ENCODE measurements around the gene ABCB9. TPM values are rescaled to one million over a fixed set of nuclear protein-coding genes. Genes with fewer than 3 reads are reported as not detected.
"Not testable (repeated sequence)": the region's sequence is repeated elsewhere in the genome, so short reads cannot be mapped to it uniquely, and the experiment has no call there.

ABCB9 gene
- total RNA-seq, 1 donor from 2014 or later = 6.5 TPM

DNA sequence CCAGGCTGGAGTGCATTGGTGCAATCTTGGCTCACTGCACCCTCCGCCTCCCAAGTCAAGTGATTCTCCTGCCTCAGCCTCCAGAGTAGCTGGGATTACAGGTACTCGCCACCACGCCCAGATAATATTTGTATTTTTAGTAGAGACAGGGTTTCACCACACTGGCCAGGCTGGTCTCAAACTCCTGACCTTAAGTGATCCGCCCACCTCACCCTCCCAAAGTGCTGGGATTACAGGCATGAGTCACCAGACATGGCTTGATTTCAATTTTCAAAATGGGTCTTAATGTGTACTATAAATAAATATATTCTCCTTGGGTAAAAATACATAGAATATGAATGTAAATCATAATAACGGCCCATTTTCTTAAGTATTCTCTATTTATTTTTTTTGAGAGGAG is 24.9 kb downstream of the ABCB9 start:
- peak; percentile 33 for DNase-seq (ENCODE audit: low spot score)

DNA sequence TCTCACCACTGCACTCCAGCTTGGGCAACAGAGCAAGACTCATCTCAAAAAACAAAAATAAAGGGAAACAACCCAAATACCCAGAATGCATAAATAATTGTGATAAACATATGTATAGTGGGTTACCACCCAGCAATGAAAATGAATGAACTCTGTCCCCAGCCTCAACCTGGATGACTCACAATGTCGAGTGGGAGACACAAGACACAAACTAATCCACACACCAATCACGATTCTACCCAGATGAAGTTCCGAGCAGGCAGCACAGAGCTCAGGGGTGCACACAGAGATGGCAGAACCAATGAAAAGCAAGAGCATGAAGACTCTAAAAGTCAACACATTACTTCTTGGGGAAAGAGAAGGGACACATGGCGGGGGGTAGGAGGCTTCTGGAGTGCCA is 27.1 kb downstream of the ABCB9 start:
- no peak for DNase-seq (ENCODE audit: low spot score)

DNA sequence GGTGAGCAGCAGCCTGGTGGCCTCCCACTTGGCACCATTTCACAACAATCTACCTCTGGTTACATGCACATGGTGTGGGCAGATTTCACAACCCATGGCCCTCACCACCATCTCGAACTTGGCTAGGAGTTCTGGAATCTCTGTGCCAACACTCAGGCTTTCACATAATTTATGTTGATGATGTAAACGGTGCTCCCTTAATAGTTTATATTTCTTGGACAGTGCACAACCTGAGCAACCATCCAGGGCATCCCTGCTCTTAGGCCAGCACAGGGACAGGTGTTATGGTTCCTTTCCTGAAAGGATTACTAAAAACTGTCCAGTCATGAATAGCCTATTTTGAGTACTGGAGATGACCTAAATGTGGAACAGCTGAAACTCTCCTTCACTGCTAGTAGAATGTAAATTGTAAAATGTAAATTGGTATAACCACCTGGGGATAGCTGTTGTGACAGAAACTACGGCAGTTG is 28.6 kb downstream of the ABCB9 start:
- DNase-seq (ENCODE audit: low spot score) = no peak

DNA sequence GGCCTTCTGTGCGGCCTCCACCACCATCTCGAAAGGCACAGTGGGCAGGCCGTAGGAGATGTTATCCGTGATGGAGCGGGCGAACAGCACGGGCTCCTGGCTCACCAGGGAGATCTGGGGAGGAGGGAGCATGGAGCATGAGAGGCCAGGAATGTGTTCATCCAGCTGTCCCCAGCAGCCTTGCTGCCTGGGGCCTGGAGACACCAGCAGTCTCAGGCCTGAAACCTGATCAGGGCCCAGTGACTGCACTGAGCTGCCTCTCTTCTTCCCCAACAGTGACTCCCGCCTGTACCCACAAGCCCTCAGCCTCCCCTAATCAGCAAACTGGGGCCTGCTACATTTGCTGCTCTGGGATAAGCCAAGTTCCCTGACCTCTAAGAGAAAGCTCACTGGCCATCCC is 30.9 kb downstream of the ABCB9 start:
- DNase-seq (ENCODE audit: low spot score) = no peak

DNA sequence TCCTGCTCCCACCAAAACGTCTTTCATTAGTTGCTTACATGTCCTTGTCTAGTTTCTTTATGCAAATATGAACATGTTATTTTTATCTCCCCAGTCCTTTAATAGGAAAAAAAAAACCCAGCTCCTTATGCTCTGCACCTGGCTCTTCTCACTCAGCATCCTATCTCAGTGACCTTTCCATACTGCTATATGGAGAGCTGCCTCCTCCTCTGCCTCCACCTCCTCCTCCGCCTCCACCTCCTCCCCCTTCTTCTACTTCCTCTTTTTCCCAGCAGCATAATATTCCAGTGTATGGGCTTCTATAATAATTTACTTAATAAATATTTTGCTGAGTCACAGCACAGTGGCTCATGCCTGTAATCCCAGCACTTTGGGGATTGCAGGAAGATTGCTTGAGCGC is 31.5 kb downstream of the ABCB9 start:
- DNase-seq (ENCODE audit: low spot score) = no peak

DNA sequence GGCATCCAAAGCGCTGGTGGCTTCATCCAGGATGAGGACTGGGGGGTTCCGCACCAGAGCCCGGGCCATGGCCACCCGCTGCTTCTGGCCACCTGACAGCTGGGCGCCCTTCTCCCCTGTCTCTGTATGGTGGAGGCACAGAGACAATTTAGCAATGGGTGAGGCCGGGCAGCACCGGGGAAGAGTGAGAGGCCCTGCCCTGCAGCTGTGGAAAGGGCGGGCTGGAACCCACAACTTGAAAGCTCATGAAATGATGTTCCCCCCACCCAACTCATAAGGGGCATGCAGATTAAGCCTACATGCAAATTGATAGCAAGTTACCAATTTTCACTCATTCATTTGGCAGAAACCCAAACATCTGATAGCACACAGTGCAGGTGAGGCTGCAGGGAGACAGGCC is 34.1 kb downstream of the ABCB9 start:
- no peak for DNase-seq (ENCODE audit: low spot score)

DNA sequence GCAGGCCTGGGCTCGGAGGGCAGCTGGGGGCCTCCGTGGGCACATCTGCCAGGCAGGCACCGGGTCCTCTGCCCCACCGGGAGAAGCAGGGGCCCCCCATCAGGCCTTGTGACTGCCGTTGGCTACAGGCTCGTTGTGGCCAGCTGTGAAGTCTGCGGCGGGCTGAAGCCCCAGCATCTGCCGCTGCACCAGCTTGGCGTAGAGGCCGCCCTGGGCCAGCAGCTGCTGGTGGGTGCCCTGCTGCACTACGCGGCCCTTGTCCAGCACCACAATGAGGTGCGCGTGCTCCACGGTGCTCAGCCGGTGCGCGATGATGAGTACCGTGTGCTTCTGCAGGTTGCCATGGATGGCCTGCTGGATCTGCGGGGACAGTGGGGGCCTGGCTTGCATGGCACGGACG is 36.5 kb downstream of the ABCB9 start:
- DNase-seq (ENCODE audit: low spot score) = no peak

DNA sequence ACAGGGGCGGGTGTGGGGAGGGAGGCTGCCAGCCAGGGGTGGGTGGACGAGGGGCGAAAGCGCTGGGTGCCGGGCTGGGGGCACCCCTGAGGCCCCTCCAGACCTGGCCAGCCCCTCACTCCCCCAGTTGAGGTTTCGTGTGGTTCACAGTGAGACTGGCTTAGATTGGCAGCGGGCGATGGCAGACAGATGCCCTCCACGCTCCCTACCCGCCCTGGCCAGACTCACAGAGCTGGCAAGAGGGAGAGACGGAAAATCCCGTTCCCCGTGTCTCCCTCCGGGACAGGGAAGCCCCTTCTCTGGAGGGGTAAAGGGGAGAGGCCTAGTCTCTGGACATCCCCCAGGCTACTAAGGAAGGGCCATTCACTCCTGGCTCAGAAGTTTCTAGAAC is 37.1 kb downstream of the ABCB9 start:
- DNase-seq (ENCODE audit: low spot score) = no peak

DNA sequence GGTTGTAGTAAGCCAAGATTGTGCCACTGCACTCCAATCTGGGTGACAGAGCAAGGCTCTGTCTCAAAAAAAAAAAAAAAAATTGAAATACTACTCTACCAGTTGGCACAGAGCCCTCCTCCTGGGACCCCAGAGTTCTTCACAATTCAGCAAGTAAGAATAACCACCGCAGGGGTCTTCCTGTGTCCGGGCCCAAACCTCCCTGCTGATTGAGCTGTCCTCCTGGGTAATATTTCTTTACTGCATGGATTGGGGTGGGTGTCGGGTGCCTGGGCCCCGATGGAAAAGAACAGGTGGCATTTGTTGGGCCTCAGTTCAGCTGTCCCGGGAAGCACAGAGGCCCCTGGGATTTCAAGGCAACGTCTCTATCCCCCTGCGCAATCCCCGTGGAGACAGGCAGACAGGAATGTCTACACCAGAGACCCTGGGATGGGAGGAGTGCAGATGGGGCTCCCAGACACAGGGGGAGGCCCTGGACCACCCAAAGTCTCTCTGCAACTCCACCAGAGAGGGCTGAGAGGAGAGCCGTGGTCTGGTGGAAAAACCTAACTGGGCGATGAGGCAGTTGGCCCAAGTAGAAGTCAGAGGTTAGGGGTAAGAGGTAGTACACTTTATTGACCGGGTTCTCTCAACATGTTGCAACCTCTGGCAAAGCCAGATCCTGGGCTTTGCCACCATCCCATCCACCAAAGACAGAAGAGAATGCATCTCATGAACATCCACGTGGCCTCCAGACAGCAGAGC is 37.7 kb downstream of the ABCB9 start:
- no peak for DNase-seq (ENCODE audit: low spot score)

DNA sequence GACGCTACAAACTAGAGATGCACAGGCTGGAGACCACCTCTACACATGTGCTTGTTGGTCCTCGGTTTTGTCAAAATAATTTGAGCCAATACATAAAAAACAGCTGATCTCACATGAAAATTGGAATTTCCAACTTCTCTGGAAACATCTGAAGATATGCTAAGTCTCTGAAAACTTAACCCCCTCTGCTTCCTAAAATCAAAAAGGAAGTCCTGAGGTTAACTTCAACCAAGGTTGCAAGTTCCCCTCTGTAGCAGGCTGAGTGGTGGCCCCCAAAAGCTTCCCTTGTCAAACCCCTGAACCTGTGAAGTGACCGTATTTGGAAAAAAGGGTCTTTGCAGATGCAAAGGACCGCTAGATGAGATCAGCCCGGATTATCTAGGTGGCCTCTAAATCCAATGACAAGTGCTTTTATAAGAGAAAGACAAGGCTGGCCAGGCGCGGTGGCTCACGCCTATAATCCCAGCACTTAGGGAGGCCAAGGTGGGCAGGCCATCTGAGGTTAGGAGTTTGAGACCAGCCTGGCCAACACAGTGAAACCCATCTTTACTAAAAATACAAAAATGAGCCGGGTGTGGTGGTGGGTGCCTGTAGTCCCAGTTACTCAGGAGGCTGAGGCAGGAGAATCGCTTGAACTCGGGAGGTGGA is 38.4 kb downstream of the ABCB9 start:
- no peak for DNase-seq (ENCODE audit: low spot score)

DNA sequence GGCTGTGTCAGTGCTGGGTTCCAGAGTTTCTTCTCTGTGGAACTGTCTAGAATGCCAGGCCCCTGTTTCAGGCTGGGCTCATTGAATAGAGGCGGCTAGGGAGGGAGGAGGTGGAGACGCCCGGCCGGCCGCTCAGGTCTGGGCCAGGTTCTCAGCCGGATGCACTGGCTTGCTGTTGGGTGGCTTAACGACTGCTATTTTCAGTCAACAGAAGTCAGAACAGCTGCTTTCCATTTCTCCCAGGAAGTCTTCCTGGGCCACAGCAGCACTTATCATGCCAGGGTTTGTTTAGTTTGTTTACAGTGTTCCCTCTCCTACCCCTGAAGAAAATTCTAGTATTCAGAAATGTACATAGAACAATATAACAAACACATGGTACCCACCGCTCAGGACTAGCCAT is 44.3 kb downstream of the ABCB9 start:
- DNase-seq (ENCODE audit: low spot score) = no peak

DNA sequence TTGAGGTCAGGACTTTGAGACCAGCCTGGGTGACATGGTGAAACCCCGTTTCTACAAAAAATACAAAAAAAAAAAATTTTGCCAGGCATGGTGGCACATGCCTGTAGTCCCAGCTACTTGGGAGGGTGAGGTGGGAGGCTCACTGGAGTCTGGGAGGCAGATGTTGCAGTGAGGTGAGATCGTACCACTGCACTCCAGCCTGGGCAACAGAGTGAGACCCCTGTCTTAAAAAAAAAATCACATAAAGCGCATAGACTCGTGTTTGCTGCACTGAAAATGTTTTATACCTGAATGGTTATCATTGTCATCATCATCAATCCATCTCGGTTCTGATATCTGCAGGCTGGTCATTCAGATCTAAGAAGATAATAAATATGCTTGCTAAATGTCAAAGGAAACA is 45.6 kb downstream of the ABCB9 start:
- DNase-seq (ENCODE audit: low spot score) = no peak

DNA sequence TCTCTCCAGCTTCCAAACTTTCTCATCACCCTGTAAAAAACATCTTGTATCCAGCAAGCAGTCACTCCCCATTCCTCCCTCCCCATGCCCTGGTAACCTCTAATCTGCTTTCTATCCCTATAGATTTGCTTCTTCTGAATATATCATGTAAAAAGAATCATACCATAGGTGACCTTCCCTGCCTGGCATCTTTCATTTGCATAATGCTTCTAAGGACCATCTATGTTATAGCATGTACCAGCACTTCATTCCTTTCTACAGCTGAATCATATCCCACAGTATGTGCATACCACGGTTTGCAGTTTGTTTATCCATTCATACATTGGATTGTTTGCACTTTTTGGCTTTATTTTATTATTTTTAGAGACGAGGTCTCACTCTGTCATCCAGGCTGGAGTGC is 47.4 kb downstream of the ABCB9 start:
- DNase-seq (ENCODE audit: low spot score) = peak; percentile 32

DNA sequence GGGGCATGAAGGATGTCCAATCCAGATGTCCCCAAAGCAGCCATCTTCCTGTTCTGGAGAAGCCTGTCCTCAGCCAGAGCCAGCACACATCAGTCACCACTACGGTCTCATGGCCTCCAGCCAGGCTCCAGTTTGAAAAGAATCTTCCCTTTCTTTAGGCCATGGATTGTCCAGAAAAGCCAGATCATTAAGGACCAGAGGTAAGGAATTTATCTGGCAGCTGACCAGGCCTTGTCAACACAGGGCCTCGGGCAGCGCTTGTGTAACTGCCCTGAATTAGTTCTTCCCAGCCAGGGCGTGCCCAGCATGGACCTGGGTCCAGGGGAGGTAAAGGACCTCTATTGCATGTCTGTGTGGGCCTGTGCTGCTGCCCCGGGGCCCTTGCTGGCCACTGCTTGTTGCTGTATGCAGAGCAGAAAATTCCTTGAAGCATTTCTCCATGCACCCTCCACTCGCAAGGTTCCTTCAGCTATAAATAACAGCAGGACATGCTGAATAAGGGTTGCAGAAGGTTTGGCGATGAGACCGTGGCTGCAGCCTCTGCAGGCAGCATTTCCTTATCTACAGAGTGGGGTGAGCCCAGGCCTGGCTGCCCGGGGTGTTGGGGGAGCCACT is 48.6 kb downstream of the ABCB9 start:
- peak; percentile 91 for DNase-seq (ENCODE audit: low spot score)

DNA sequence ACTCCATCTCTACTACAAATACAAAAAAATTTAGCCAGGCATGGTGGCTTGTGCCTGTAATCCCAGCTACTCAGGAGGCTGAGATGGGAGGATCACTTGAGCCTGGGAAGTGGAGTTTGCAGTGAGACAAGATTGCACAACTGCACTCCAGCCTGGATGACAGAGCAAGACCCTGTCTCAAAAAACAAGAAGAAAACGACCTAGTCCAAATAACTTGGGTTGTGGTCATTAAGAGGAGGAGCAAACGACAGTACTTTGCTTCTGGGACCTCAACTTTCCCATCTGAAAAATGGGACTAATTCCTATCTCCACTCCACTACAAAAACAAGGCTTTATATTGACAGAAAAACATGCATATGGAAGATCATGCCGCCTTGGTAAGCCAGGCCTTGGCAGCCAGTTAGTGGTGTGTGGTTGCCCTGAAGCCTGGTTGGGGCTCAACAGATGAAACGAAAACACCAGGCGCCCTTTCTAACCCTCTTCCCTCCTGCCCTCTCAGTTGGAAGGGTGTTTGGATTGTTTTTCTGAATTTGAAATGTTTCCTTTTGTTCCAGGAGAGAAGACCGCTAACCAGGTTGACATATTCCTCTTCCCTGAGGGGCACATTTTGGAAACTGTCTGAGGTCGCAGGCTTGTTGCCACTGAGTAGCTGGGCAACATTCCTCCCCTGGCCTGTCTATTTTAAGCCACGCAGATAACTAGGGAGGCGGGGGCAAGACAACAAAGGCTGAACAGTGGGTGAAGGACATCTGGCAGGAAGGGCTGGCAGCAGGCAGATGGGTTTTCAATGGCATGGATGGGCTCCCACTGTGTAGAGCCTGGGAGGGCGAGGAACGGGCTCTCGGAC is 56.6 kb downstream of the ABCB9 start:
- DNase-seq (ENCODE audit: low spot score) = peak; percentile 10

DNA sequence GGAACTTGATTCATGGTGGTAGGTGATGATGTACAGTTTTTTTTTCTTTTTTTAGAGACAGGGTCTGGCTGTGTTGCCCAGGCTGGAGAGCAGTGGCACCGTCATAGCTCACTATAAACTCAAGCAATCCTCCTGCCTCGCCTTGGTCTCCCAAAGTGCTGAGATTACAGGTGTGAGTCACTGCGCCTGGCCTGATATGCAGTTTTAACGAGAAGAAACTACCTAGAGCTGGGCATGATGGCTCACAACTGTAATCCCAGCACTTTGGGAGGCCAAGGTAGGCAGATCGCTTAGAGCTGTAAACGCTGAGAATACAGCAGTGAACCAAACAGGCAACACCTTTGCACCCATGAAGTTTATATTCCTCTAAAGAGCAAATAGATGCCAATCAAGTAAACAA is 57.3 kb downstream of the ABCB9 start:
- no peak for DNase-seq (ENCODE audit: low spot score)

DNA sequence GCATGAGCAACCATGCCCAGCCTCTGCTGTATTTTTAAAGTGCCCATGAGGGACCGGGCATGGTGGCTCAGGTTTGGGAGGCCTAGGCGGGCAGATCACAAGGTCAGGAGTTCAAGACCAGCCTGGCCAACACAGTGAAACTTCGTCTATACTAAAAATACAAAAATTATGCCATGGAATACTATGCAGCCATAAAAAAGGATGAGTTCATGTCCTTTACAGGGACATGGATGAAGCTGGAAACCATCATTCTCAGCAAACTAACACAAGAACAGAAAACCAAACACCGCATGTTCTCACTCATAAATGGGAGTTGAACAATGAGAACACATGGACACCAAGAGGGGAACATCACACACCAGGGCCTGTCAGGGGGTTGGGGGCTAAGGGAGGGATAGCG is 61.0 kb downstream of the ABCB9 start:
- not testable (repeated sequence) for DNase-seq (ENCODE audit: low spot score)

DNA sequence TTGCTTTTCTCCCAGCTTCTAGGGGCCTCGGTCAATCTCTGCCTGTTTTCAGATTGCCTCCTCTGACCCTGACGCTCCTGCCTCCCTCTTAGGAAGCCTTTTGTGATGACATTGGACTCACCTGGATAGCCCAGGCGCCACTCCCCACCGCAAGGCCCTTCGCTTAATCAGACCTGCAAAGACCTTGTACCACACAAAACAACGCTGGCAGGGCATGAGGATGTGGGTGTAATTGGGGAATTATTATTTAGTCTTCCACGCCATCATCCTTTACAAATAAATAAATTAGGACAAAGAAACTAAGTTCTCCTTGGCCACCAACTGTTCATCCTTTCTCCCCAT is 62.6 kb downstream of the ABCB9 start:
- no peak for DNase-seq (ENCODE audit: low spot score)

DNA sequence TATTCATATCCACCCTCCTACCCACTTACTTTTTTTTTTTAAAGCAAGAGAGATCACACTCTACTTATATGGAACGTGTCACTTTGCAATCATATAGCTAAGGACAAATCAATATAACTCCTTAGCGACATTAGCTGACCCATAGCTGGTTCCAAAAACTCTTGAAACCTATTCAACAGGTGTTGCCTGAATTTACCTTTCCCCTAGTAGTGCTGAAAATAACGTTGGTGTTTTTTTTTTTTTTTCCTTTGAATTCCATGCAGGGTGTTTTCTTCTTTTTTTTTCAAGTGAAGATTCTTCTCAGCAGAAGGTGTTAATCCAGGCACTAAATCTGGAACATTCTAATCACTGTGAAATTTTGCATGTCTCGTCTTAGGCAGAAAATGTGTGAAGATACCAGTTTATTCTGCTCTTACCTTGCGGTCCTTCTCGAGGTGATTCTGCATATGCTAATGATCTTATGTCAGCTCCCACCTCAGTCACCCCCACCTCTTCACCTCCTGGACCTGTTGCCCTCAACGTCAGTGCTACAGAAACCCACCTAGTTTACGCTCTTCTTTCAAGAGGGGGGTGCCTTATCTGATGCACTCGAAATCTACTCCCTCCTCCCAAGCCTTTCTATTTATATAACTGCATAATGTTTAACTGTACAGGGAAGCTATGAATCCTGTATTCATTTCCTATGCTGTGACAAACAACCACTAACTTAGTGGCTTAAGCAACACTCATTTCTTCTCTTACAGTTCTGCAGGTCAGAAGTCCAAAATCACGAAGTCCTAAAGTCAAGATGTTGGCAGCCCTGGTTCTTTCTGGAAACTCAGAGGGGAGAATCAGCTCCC is 63.2 kb downstream of the ABCB9 start:
- no peak for DNase-seq (ENCODE audit: low spot score)

DNA sequence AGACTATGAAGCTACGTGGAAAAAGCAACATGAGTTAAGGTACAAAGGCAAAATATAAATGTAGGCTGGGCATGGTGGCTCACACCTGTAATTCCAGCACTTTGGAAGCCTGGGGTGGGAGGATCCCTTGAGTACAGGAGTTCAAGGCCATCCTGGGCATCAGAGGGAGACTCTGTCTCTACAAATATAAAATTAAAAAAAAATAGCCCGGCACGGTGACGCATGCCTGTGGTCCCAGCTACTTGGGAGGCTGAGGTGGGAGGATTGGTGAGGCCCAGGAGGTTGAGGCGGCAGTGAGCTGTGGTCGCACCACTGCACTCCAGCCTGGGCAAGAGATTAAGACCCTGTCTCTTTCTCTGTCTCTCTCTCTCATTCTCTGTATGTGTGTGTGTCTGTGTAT is 66.4 kb downstream of the ABCB9 start:
- DNase-seq (ENCODE audit: low spot score) = no peak

DNA sequence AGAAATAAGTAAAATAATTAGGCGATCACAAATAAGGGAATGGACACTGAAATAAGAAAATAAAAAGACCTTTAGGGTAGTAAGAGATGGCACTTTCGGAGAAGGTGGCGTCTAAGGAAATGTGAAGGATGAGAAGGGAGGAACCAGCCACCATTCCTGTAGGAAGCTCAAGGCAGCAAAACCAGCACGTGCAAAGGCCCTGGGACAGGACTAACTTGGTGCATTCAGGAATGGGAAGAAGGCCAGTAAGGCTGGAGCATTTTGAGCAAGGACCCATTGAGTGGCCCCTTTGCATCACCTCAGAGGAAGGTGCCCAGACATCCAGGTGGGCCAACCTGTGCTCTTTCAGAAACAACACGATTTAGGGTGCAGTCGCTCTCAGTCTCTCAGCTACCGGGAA is 69.6 kb downstream of the ABCB9 start:
- DNase-seq (ENCODE audit: low spot score) = no peak
